ENCODE results near the gene SIDT2. TPM values are rescaled to one million over a fixed set of nuclear protein-coding genes. Genes with fewer than 3 reads are reported as not detected.

The SIDT2 gene
- total and polyA plus RNA-seq, 2 of the 13 experiments (the other 11 are each of a cell fraction or from before 2014, with no cell fraction given) = 11.5 to 28.0 TPM

DNA sequence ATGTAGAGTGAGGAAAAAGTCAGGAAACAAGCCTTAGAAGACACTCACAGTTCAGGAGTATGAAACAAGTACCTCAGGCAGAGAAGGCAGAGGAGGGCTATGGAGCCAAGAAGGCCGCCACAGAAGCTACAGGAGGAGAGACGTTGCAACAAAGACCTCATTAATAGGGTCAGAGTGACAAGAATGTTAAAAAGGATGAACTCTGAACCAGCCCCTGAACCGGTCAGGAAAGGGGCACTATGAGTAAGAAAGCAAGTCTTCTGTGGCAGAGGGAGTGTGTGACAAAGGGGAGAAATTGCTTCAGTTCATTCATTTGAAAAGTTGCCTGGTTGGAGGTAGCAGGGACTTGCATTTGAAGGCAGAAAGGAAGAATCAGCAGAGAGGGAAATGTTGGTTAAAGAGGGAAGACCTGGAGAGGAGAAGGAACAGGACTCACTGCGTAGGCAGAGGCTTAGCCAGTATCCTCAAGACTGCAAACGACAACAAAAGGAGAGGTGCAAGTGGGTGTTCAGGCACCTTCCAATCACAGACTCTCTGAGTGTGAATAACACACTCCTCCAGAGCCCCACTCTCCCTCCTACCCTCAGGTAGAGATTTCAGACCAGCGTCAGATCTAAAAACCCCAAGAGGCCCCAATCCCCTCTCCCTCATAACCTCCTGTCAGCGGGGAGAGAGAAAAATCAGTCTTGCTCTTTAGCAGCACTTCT, 36.0 kb downstream of the SIDT2 start:
- ChIA-PET CTCF (ENCODE audit: low intra/inter-chr PET ratio, low total read pairs) (no interaction called here), POLR2A (no interaction called here)
- Histone ChIP-seq H3K9ac (ENCODE audit: insufficient read depth, low read depth, low read length) (no peak overlapping the region), H3K79me2 (ENCODE audit: insufficient read depth, low read length) (no peaks in the 10 kb centered on the region), H3K4me1 (ENCODE audit: insufficient read depth, low read length) (peaks cover 9% of the 10 kb centered on the region; the same call in 1 of the 2 replicates), H4K20me1 (ENCODE audit: insufficient read depth, low read length) (no peaks in the 10 kb centered on the region), H3K4me2 (ENCODE audit: low read depth, low read length) (no peak overlapping the region), H3K27me3 (ENCODE audit: control insufficient read depth in 1 of 2, insufficient read depth in 2 of 2, low read length in 2 of 2) (no peaks in the 10 kb centered on the region), H3K27ac (ENCODE audit: extremely low read length, insufficient read depth, low read length) (no peak overlapping the region), H3K9me3 (ENCODE audit: low read length) (no peaks in the 10 kb centered on the region), H3K36me3 (replicated peaks in 1 of 2; ENCODE audit: control insufficient read depth in 1 of 2, insufficient read depth in 2 of 2, low read length in 2 of 2) (peaks cover 0 to 20% of the 10 kb centered on the region in 2 experiments; a peak in 2 of 5 replicates), H3K4me3 (replicated peaks in 1 of 3; ENCODE audit: insufficient read depth in 1 of 3, low read depth in 2 of 3, low read length in 3 of 3) (no peak overlapping the region), H2AFZ (ENCODE audit: low read length) (no peak overlapping the region)
- no peak for ATAC-seq
- no TSS peak for BruUV-seq (replicated peaks)
- intact Hi-C loops (cut with micrococcal nuclease; ENCODE audit: unreplicated experiment) = no loop called here
- in situ Hi-C loops (cut with HindIII; ENCODE audit: extremely low pct_ligation_motif_present, low pct_unique_long_range_greater_than_20kb) = no loop called here
- FAIRE-seq = no peak
- DNase-seq (ENCODE audit: low spot score) = no peak
- WGBS (ENCODE audit: low lambda C conversion rate) = 80% methylated on average over 7 of the region's 7 CpGs
- TF ChIP-seq ZNF777 (CRISPR knock-in tag; IDR thresholded peaks at IDR 0.05) = no peak
- no peak for TF ChIP-seq ZNF343 (CRISPR knock-in tag; IDR thresholded peaks at IDR 0.05)
- no peak for TF ChIP-seq PHF20 (CRISPR knock-in tag; IDR thresholded peaks at IDR 0.05)
- TF ChIP-seq E2F2 (CRISPR knock-in tag; IDR thresholded peaks at IDR 0.05; ENCODE audit: borderline replicate concordance) = no peak
- TF ChIP-seq KDM5B (CRISPR knock-in tag; IDR thresholded peaks at IDR 0.05; ENCODE audit: borderline replicate concordance) = no peak
- no peak for TF ChIP-seq ZNF773 (CRISPR knock-in tag; IDR thresholded peaks at IDR 0.05; ENCODE audit: borderline replicate concordance)
- TF ChIP-seq ZNF138 (CRISPR knock-in tag; IDR thresholded peaks at IDR 0.05; ENCODE audit: low read depth) = no peak
- TF ChIP-seq SIN3B (IDR thresholded peaks at IDR 0.05; ENCODE audit: low read length) = no peak
- no peak for TF ChIP-seq PCBP2 (optimal IDR thresholded peaks at IDR 0.05; ENCODE audit: low read depth, low read length, poor library complexity, severe bottlenecking)
- TF ChIP-seq CENPT (CRISPR knock-in tag; IDR thresholded peaks at IDR 0.05; ENCODE audit: low read depth) = no peak
- TF ChIP-seq, protein P1, sequence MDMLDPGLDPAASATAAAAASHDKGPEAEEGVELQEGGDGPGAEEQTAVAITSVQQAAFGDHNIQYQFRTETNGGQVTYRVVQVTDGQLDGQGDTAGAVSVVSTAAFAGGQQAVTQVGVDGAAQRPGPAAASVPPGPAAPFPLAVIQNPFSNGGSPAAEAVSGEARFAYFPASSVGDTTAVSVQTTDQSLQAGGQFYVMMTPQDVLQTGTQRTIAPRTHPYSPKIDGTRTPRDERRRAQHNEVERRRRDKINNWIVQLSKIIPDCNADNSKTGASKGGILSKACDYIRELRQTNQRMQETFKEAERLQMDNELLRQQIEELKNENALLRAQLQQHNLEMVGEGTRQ (IDR thresholded peaks at IDR 0.05; ENCODE audit: low read depth, low read length) = no peak
- TF ChIP-seq, protein P1 (CRISPR knock-in tag; IDR thresholded peaks at IDR 0.05; ENCODE audit: borderline replicate concordance) = no peak
- no peak for TF ChIP-seq FOXC1 (CRISPR knock-in tag; IDR thresholded peaks at IDR 0.05; ENCODE audit: borderline replicate concordance)

All from HepG2 (cell line).